GM12878 (cell line): ENCODE data around the gene NRSN1. TPM values are rescaled to one million over a fixed set of nuclear protein-coding genes. Genes with fewer than 3 reads are reported as not detected.

Experiments used
- ATAC-seq: fragments of 200-7000 bp; cut with Tn5 transposase; 3 replicates; pipeline ENCODE4 v1.9.1; 2020; ENCODE audit warnings: mild to moderate bottlenecking, moderate library complexity
- BruUV-seq: library from RNA; stranded (reverse); fragments of 400-500 nt; replicated peaks from 2 replicates; lab custom pipeline; 2021; lab: Mats Ljungman, UMichigan
- CTCF ChIA-PET: fragments of 300-600 bp; sonication (Branson Sonifier 250); formaldehyde crosslinking; extraction: SDS; loops from one replicate; lab custom pipeline; 2021; ENCODE audit warnings: inconsistent platforms; lab: Yijun Ruan, JAX
- POLR2A ChIA-PET: fragments of 350-600 bp; formaldehyde crosslinking; extraction: SDS; loops from one replicate; lab custom pipeline; 2021; ENCODE audit warnings: inconsistent platforms; lab: Charles Lee
- RAD21 ChIA-PET: fragments of 300-600 bp; sonication (Branson Sonifier 250); formaldehyde crosslinking; loops from one replicate; lab custom pipeline; 2023; ENCODE audit warnings: antibody characterized with exemption; ENCODE audit not compliant: unreplicated experiment; lab: Charles Lee
- SMC1A ChIA-PET: fragments of 300-600 bp; sonication (Branson Sonifier 250); formaldehyde crosslinking; loops from one replicate; lab custom pipeline; 2023; ENCODE audit not compliant: unreplicated experiment, uncharacterized antibody; lab: Charles Lee
- DNase-seq: peaks from one replicate; pipeline ENCODE4 v3.0.0-alpha.2; 2011; ENCODE audit warnings: low read depth, low spot score
- FAIRE-seq: peaks from 3 replicates; lab custom pipeline; 2011; peaks lifted over from hg19 to GRCh38; lab: Jason Lieb, UNC
- H2AFZ ChIP-seq: 2 replicates; pipeline ENCODE4 v1.6.0; 2011; ENCODE audit warnings: low read depth, low read length, control low read depth; ENCODE audit not compliant: control insufficient read depth
- H3K27ac ChIP-seq: 2 replicates; pipeline ENCODE4 v1.5.1; 2011; ENCODE audit warnings: control low read depth; ENCODE audit not compliant: control insufficient read depth, insufficient read depth
- H3K27me3 ChIP-seq, 2 experiments: replicated peaks in 1 of 2; 2 replicates each; pipeline versions ENCODE4 v1.6.0 to v1.6.1; 2011; ENCODE audit warnings: low read length in 1 of 2; ENCODE audit not compliant: control insufficient read depth in 2 of 2, insufficient read depth in 2 of 2
- H3K36me3 ChIP-seq, 2 experiments: 2 replicates each; pipeline ENCODE4 v1.5.1; 2011; ENCODE audit warnings: low read length in 1 of 2; ENCODE audit not compliant: control insufficient read depth in 2 of 2, insufficient read depth in 2 of 2
- H3K4me1 ChIP-seq: 2 replicates; pipeline ENCODE4 v1.6.1; 2011; ENCODE audit warnings: mild to moderate bottlenecking, low read length, moderate library complexity, mixed read lengths; ENCODE audit not compliant: control insufficient read depth, insufficient read depth
- H3K4me2 ChIP-seq: 2 replicates; pipeline ENCODE4 v1.6.0; 2011; ENCODE audit warnings: control low read depth; ENCODE audit not compliant: control insufficient read depth, insufficient read depth
- H3K4me3 ChIP-seq: fragments of 200-600 bp; sonication (generic); 2 replicates; pipeline ENCODE4 v1.5.1; 2016
- H3K79me2 ChIP-seq: 2 replicates; pipeline ENCODE4 v1.6.0; 2011; ENCODE audit warnings: low read length; ENCODE audit not compliant: control insufficient read depth, insufficient read depth
- H3K9ac ChIP-seq: 2 replicates; pipeline ENCODE4 v1.8.0; 2011; ENCODE audit warnings: low read length, control low read depth, mixed read lengths; ENCODE audit not compliant: control insufficient read depth, insufficient read depth
- H3K9me3 ChIP-seq: replicated peaks from 3 replicates; pipeline ENCODE4 v1.5.1; 2011; ENCODE audit warnings: mild to moderate bottlenecking, low read length; ENCODE audit not compliant: control insufficient read depth, insufficient read depth
- H4K20me1 ChIP-seq: 2 replicates; pipeline ENCODE4 v1.6.0; 2011; ENCODE audit not compliant: control insufficient read depth, insufficient read depth
- BHLHE40 ChIP-seq, 2 experiments: fragments of 450-650 bp in 1 of 2; IDR thresholded peaks; 2 replicates each; pipeline ENCODE4 v1.6.1; 2011 to 2017; ENCODE audit warnings: low read depth in 2 of 2, borderline replicate concordance in 1 of 2, improper control_type of control experiment in 1 of 2, low read length in 1 of 2, mild to moderate bottlenecking in 1 of 2
- DPF2 ChIP-seq: fragments of 450-650 bp; IDR thresholded peaks from 2 replicates; pipeline ENCODE4 v1.6.1; 2017; ENCODE audit warnings: mild to moderate bottlenecking
- JUNB ChIP-seq: IDR thresholded peaks from 2 replicates; pipeline ENCODE4 v1.6.1; 2016; ENCODE audit warnings: antibody characterized with exemption, mild to moderate bottlenecking
- MXI1 ChIP-seq: fragments of 150-350 bp; IDR thresholded peaks from 2 replicates; pipeline ENCODE4 v1.6.1; 2011; ENCODE audit warnings: low read depth, mild to moderate bottlenecking, inconsistent platforms, low read length, improper control_type of control experiment
- NFXL1 ChIP-seq: fragments of 450-650 bp; IDR thresholded peaks from 2 replicates; pipeline ENCODE4 v1.6.1; 2017; ENCODE audit warnings: antibody characterized with exemption, mild to moderate bottlenecking, borderline replicate concordance
- PAX5 ChIP-seq: IDR thresholded peaks from 2 replicates; pipeline ENCODE4 v1.6.1; 2011; ENCODE audit warnings: low read depth, low read length, borderline replicate concordance
- RCOR1 ChIP-seq: conservative IDR thresholded peaks from 2 replicates; pipeline ENCODE4 v1.6.1; 2012; ENCODE audit warnings: low read depth, low read length, improper control_type of control experiment
- SP1 ChIP-seq: IDR thresholded peaks from one replicate; pipeline ENCODE4 v1.6.1; 2011; ENCODE audit warnings: low read depth, low read length
- STAT3 ChIP-seq: IDR thresholded peaks from 2 replicates; pipeline ENCODE4 v1.6.1; 2011; ENCODE audit warnings: low read depth, low read length, improper control_type of control experiment
- WGBS: methylation state at CpG from one replicate; pipeline ENCODE4 v1.1.6; 2016; ENCODE audit warnings: low lambda C conversion rate; ENCODE audit not compliant: insufficient replicate concordance, insufficient coverage; ENCODE audit errors: missing lambda C conversion rate; 5-methylcytosine and 5-hydroxymethylcytosine counted together
- in situ Hi-C: fragments of 300-500 bp; cut with MboI; formaldehyde crosslinking; loops from 9 replicates; pipeline ENCODE4 v1.14.3; 2018; ENCODE audit warnings: mixed read lengths
- intact Hi-C: fragments of 100-400 bp; cut with micrococcal nuclease; formaldehyde crosslinking; loops from one replicate; pipeline ENCODE4 v1.14.2; 2022; ENCODE audit not compliant: unreplicated experiment
- polyA plus RNA-seq, 11 experiments: library from polyadenylated mRNA; depleted of rRNA in 4 of 11; unstranded in 6 of 11; stranded (reverse) in 5 of 11; fragments of >200 nt; fragmentation: Nextera tagmentation in 4 of 11; fragmentation: Illumina TruSeq in 1 of 11; extraction: Ambion mirVana in 4 of 11; extraction: Trizol in 1 of 11; gene quantifications; 1 replicate in 1 of 11; 2 replicates in 10 of 11; pipeline versions ENCODE4 v1.2.1 to v1.2.3, GENCODE V29; 2011 to 2016; ENCODE audit warnings: inconsistent platforms in 2 of 11, missing spikeins in 2 of 11, low read depth in 1 of 11
- total RNA-seq, 4 experiments: library from RNA; depleted of rRNA in 3 of 4; stranded (reverse); fragments of >200 nt in 3 of 4; fragmentation: Illumina TruSeq in 1 of 4; extraction: Trizol in 1 of 4; gene quantifications; 2 replicates each; pipeline versions ENCODE4 v1.2.1 to v1.2.3, GENCODE V29; 2013 to 2021
- TF ChIP-seq, protein P1 (sequence below): fragments of 450-650 bp; IDR thresholded peaks from 2 replicates; pipeline ENCODE4 v1.6.1; 2017; ENCODE audit warnings: low read depth, mild to moderate bottlenecking, moderate library complexity
- TF ChIP-seq, protein P2 (sequence below): IDR thresholded peaks from 2 replicates; pipeline ENCODE4 v1.6.1; 2011; ENCODE audit warnings: borderline replicate concordance, low read depth, mild to moderate bottlenecking, moderate library complexity, mixed read lengths, low read length; ENCODE audit not compliant: insufficient read depth; ENCODE audit errors: extremely low read length
- TF ChIP-seq, protein P3 (sequence below): IDR thresholded peaks from 2 replicates; pipeline ENCODE4 v1.6.1; 2012; ENCODE audit warnings: low read depth, low read length, improper control_type of control experiment

The NRSN1 gene
- total and polyA plus RNA-seq, 10 of the 15 experiments (the other 5 are each of a cell fraction or from before 2014, with no cell fraction given), result not detected

DNA sequence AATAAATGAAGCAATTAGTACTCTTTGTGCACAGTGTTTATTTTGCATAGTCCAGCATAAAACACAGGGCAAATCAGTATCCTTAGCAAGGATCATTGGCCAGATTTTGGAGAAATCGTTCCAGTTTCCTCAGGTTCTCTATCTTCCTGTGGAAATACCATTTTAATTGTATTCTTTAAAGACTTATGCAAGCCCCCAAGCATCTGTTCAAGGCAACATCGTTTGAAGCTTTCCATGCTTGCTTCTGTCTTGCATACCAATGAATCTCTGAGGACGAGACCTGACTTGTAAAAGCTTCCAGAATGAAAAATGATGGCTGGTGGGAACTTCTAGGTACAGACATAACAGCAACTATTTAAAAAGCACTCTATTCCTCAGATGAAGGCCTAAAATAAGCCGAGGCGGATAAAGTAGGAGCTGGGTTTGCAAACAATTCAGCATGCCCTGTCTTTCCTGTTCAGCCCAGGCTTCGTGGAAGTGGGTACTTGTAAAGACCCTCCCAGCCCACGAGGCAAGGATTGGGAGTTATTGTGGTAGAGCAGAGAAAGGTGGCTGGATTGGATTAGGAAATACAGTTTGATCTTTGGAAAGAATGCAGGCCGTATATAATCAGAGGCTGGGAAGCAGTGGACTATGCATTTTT is 21.6 kb downstream of the NRSN1 start (continued):
- TF ChIP-seq PAX5 (no peak), SP1 (no peak), NFXL1 (no peak), MXI1 (no peak), JUNB (no peak), RCOR1 (no peak)
- TF ChIP-seq, protein P1, sequence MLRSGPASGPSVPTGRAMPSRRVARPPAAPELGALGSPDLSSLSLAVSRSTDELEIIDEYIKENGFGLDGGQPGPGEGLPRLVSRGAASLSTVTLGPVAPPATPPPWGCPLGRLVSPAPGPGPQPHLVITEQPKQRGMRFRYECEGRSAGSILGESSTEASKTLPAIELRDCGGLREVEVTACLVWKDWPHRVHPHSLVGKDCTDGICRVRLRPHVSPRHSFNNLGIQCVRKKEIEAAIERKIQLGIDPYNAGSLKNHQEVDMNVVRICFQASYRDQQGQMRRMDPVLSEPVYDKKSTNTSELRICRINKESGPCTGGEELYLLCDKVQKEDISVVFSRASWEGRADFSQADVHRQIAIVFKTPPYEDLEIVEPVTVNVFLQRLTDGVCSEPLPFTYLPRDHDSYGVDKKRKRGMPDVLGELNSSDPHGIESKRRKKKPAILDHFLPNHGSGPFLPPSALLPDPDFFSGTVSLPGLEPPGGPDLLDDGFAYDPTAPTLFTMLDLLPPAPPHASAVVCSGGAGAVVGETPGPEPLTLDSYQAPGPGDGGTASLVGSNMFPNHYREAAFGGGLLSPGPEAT, result no peak
- TF ChIP-seq, protein P2, sequence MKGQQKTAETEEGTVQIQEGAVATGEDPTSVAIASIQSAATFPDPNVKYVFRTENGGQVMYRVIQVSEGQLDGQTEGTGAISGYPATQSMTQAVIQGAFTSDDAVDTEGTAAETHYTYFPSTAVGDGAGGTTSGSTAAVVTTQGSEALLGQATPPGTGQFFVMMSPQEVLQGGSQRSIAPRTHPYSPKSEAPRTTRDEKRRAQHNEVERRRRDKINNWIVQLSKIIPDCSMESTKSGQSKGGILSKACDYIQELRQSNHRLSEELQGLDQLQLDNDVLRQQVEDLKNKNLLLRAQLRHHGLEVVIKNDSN, result no peak
- TF ChIP-seq, all 136 proteins: peak for 0

DNA sequence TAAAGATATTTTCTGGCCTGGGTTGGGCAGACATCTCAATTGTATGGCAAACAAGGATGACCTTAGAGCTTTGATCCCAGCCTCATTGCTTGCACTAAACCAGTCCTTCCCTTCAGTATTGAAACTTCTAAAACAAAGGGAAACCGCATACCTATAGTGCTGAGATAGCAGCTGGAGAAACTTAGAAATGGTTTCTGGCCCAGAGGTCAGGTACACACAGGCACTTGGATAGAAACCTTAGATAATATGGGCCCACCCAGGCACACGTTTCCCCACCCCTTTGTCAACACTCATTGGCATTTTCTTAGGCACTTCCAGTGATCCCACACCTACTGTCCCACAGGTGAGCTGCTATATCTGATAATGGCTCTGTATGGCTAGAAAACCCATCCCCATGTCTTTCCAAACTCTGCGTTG is 22.1 kb downstream of the NRSN1 start:
- Histone ChIP-seq H2AFZ (no peak overlapping the region), H3K79me2 (no peaks in the 10 kb centered on the region), H3K36me3 (no peaks in the 10 kb centered on the region), H3K9me3 (no peaks in the 10 kb centered on the region), H3K4me3 (no peak overlapping the region), H3K27ac (no peak overlapping the region), H3K9ac (no peak overlapping the region), H3K4me2 (no peak overlapping the region), H3K27me3 (no peaks in the 10 kb centered on the region), H3K4me1 (no peaks in the 10 kb centered on the region), H4K20me1 (no peaks in the 10 kb centered on the region)
- ChIA-PET POLR2A (no interaction called here), CTCF (no interaction called here), SMC1A (no interaction called here), RAD21 (no interaction called here)
- no peak for FAIRE-seq
- 12% methylated on average over 3 of the region's 3 CpGs for WGBS
- ATAC-seq, result no peak
- DNase-seq, result no peak
- in situ Hi-C loops, result no loop called here
- intact Hi-C loops, result no loop called here
- no peak for TF ChIP-seq STAT3
- no peak for TF ChIP-seq DPF2
- no peak for TF ChIP-seq BHLHE40 (IDR thresholded peaks at IDR 0.05; ENCODE audit: borderline replicate concordance in 1 of 2, low read depth in 2 of 2, low read length in 1 of 2)
- TF ChIP-seq, protein P3, sequence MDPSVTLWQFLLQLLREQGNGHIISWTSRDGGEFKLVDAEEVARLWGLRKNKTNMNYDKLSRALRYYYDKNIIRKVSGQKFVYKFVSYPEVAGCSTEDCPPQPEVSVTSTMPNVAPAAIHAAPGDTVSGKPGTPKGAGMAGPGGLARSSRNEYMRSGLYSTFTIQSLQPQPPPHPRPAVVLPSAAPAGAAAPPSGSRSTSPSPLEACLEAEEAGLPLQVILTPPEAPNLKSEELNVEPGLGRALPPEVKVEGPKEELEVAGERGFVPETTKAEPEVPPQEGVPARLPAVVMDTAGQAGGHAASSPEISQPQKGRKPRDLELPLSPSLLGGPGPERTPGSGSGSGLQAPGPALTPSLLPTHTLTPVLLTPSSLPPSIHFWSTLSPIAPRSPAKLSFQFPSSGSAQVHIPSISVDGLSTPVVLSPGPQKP, result no peak
- BruUV-seq, result no TSS peak
